HL-60 (cell line): Measurements from ENCODE around the gene PITPNC1.
"Not testable (repeated sequence)": the region's sequence is repeated elsewhere in the genome, so short reads cannot be mapped to it uniquely, and the experiment has no call there.

Source experiments
- DNase-seq, 2 experiments: peaks; one replicate each; pipeline ENCODE4 v3.0.0-alpha.2; 2010 to 2020; ENCODE audit warnings: low read depth in 1 of 2, low spot score in 1 of 2
- H3K27ac ChIP-seq: fragments of 250-450 bp; sonication (Bioruptor Pico); replicated peaks from 2 replicates; pipeline ENCODE4 v1.5.1; 2020; ENCODE audit warnings: mild to moderate bottlenecking, moderate library complexity
- H3K27me3 ChIP-seq: fragments of 250-450 bp; sonication (Bioruptor Pico); 2 replicates; pipeline ENCODE4 v1.5.1; 2021; ENCODE audit warnings: mild to moderate bottlenecking, moderate library complexity; ENCODE audit not compliant: insufficient read depth, poor library complexity, severe bottlenecking
- H3K4me3 ChIP-seq: replicated peaks from 2 replicates; pipeline ENCODE4 v1.5.1; 2011; ENCODE audit warnings: mild to moderate bottlenecking, control low read depth, low read length; ENCODE audit not compliant: insufficient read depth
- GABPA ChIP-seq: IDR thresholded peaks from 2 replicates; pipeline ENCODE4 v1.6.1; 2012; ENCODE audit warnings: low read depth
- POLR2AphosphoS5 ChIP-seq: IDR thresholded peaks from 2 replicates; pipeline ENCODE4 v1.6.1; 2012; ENCODE audit warnings: low read depth
- SPI1 ChIP-seq: IDR thresholded peaks from 2 replicates; pipeline ENCODE4 v1.6.1; 2012; ENCODE audit warnings: low read depth, mild to moderate bottlenecking, borderline replicate concordance
- long read RNA-seq: library from polyadenylated mRNA; unstranded; transcript quantifications from one replicate; pipeline ENCODE4 v2.0.0, GENCODE V29; 2020
- TF ChIP-seq, protein P1 (sequence below): IDR thresholded peaks from one replicate; pipeline ENCODE4 v1.5.1; 2011; ENCODE audit warnings: low read length, control low read depth, inconsistent platforms; ENCODE audit not compliant: insufficient read depth
- TF ChIP-seq, protein P2 (sequence below): IDR thresholded peaks from 2 replicates; pipeline ENCODE4 v1.6.1; 2012; ENCODE audit warnings: low read depth; ENCODE audit not compliant: insufficient replicate concordance

The PITPNC1 gene
- long read RNA-seq, partial matches to known transcripts, result 0 of 11 reads
- long read RNA-seq, other reads (novel, unspliced or antisense), result 11 of 11 reads

DNA sequence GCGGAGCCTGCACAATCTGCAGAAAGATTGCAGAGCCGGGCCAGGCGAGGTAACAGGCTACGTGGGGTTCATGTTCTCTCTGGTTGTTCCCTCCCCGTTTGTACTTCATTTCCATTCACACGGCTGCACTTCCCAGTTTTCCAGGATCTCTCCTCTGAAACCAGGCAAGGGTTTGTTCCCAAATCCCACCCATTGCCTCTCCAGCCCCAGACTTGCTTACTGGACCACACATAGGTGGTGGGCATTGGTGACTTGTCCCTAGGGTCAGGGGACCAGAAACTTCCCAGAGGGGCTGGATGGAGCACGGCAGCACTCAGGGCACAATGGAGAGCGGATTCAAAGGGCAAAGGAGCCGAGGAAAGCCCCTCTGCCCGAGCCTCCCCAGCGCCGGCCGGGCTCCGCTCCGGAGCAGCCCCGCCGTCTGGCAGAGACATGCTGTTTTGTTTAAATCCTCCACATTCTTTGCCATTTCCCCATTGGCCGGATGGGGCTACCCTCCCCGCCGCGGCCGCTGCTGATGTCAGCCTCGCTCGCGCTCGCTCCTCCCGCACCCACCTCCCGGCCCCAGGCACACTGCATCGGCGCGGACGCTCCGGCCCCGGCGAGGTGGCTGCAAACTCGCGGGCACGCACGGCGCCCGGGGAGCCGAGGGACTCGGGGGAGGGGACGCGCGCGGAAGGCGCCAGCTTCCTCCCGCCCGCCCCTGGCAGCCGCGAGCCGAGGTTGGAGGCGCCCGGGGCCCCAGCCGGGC is at the start of gene PITPNC1:
Gene PITPNC1 (plus strand): TSS at position 545 of the 751 bp plus-strand sequence.
- DNase-seq, result peak in 1 of 2 experiments; percentile 89
- peak; percentile 14; the same call in 1 of the 2 replicates for TF ChIP-seq POLR2AphosphoS5
- no peak for TF ChIP-seq SPI1
- TF ChIP-seq, protein P1, sequence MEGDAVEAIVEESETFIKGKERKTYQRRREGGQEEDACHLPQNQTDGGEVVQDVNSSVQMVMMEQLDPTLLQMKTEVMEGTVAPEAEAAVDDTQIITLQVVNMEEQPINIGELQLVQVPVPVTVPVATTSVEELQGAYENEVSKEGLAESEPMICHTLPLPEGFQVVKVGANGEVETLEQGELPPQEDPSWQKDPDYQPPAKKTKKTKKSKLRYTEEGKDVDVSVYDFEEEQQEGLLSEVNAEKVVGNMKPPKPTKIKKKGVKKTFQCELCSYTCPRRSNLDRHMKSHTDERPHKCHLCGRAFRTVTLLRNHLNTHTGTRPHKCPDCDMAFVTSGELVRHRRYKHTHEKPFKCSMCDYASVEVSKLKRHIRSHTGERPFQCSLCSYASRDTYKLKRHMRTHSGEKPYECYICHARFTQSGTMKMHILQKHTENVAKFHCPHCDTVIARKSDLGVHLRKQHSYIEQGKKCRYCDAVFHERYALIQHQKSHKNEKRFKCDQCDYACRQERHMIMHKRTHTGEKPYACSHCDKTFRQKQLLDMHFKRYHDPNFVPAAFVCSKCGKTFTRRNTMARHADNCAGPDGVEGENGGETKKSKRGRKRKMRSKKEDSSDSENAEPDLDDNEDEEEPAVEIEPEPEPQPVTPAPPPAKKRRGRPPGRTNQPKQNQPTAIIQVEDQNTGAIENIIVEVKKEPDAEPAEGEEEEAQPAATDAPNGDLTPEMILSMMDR, result no peak
- TF ChIP-seq GABPA, result no peak

DNA sequence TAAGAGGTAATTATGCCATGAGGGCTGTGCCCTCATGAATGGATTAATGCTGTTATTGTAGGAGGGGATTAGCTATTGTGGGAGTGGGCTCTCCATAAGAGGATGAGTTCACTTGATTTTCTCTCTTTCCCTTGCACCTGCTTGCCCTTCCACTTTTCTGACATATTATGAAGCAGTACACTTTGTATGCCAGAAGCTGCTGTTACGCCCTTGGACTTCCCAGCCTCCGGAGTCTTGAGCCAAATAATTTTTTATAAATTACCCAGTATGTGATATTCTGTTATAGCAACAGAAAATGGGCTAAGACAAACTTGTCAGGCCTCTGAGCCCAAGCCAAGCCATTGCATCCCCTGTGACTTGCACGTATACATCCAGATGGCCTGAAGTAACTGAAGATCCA is 49.1 kb upstream of the PITPNC1 start:
- Histone ChIP-seq H3K27ac (no peak overlapping the region), H3K27me3 (no peaks in the 10 kb centered on the region), H3K4me3 (no peak overlapping the region)
- TF ChIP-seq SPI1 (no peak), POLR2AphosphoS5 (no peak), GABPA (no peak)
- TF ChIP-seq, protein P1, result no peak
- TF ChIP-seq, protein P2, sequence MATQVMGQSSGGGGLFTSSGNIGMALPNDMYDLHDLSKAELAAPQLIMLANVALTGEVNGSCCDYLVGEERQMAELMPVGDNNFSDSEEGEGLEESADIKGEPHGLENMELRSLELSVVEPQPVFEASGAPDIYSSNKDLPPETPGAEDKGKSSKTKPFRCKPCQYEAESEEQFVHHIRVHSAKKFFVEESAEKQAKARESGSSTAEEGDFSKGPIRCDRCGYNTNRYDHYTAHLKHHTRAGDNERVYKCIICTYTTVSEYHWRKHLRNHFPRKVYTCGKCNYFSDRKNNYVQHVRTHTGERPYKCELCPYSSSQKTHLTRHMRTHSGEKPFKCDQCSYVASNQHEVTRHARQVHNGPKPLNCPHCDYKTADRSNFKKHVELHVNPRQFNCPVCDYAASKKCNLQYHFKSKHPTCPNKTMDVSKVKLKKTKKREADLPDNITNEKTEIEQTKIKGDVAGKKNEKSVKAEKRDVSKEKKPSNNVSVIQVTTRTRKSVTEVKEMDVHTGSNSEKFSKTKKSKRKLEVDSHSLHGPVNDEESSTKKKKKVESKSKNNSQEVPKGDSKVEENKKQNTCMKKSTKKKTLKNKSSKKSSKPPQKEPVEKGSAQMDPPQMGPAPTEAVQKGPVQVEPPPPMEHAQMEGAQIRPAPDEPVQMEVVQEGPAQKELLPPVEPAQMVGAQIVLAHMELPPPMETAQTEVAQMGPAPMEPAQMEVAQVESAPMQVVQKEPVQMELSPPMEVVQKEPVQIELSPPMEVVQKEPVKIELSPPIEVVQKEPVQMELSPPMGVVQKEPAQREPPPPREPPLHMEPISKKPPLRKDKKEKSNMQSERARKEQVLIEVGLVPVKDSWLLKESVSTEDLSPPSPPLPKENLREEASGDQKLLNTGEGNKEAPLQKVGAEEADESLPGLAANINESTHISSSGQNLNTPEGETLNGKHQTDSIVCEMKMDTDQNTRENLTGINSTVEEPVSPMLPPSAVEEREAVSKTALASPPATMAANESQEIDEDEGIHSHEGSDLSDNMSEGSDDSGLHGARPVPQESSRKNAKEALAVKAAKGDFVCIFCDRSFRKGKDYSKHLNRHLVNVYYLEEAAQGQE, result no peak
- no peak for DNase-seq

More for the DNA sequence above, at the start of gene PITPNC1:
- Histone ChIP-seq H3K27me3 (no peaks in the 10 kb centered on the region), H3K27ac (peak within 1 kb of the TSS; percentile 81), H3K4me3 (peak within 1 kb of the TSS; percentile 85)

DNA sequence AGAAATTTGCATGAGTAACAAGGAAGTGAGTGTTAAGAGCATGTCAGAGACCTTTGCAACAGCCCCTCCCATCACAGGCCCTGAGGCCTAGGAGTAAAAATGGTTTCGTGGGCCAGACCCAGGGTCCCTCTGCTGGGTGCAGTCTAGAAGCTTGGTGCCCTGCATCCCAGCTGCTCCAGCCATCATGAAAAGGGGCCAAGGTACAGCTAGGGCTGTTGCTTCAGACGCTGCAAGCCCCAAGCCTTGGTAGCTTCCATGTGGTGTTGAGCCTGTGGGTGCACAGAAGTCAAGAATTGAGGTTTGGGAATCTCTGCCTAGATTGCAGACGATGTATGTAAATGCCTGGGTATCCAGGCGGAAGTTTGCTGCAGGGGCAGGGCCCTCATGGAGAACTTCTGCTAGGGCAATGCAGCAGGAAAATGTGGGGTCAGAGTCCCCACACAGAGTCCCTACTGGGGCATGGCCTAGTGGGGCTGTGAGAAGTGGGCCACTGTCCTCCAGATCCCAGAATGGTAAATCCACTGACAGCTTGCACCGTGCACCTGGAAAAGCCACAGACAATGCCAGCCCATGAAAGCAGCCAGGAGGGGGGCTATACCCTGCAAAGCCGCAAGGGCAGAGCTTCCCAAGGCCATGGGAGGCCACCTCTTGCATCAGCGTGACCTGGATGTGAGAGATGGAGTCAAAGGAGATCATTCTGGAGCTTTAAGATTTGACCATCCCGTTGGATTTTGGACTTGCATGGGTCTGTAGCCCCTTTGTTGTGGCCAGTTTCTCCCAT is 45.5 kb upstream of the PITPNC1 start:
- not testable (repeated sequence) for H3K4me3 ChIP-seq, DNase-seq, H3K27me3 ChIP-seq, H3K27ac ChIP-seq

DNA sequence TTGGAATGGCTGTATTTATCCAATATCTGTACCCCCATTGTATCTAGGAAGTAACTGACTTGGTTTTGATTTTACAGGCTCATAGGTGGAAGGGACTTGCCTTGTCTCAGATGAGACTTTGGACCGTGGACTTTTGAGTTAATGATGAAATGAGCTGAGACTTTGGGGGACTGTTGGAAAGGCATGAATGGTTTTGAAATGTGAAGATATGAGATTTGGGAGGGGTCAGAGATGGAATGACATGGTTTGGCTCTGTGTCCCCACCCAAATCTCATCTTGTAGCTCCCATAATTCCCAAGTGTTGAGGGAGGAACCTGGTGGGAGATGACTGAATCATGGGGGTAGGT is 44.9 kb upstream of the PITPNC1 start:
- not testable (repeated sequence) for H3K27ac ChIP-seq, H3K27me3 ChIP-seq, DNase-seq

DNA sequence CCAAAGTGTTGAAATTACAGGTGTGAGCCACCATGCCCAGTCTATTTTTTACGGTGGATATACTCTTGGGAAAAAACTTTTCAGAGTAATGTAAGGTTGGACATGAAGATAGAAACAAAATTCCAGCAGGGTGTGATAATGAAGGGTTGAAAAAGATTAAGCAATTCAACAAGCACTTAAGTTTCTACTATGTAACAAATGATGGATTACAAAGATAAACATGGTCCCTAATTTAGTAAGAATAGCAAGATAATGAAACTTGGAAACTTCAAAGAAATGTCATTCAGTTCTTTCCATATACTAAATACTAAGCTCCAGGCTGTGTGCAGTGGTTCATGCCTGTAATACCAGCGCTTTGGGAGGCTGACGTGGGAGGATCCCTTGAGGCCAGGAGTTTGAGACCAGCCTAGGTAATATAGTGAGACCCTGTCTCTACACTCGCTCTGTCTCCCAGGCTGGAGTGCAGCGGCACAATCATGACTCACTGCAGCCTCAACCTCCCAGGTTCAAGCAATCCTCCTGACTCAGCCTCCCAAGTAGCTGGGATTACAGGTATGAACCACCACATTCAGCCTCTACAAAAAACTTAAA is 41.7 kb upstream of the PITPNC1 start:
- TF ChIP-seq POLR2AphosphoS5 (no peak), SPI1 (no peak), GABPA (no peak)
- TF ChIP-seq, protein P1, result no peak
- TF ChIP-seq, protein P2, result no peak
- DNase-seq, result no peak
- Histone ChIP-seq H3K27ac (no peak overlapping the region), H3K27me3 (no peaks in the 10 kb centered on the region), H3K4me3 (no peak overlapping the region)

More for the DNA sequence above, 44.9 kb upstream of the PITPNC1 start:
- not testable (repeated sequence) for H3K4me3 ChIP-seq
